Endometrium (tissue), 2 donors: ENCODE results near the gene NOSIP.

Experiments used
- FAIRE-seq: peaks from 2 replicates; lab custom pipeline; 2012; peaks lifted over from hg19 to GRCh38; lab: Jason Lieb, UNC
- donor health status: control.
- donor health status: control.

Gene NOSIP

GRCh38 chr19:49594993-49595818 is 14.8 kb upstream of the NOSIP start:
- FAIRE-seq, result no peak

GRCh38 chr19:49594157-49594992 is 14.0 kb upstream of the NOSIP start:
- no peak for FAIRE-seq

GRCh38 chr19:49593233-49594113 is 13.1 kb upstream of the NOSIP start:
- peak; percentile 33 for FAIRE-seq

DNA sequence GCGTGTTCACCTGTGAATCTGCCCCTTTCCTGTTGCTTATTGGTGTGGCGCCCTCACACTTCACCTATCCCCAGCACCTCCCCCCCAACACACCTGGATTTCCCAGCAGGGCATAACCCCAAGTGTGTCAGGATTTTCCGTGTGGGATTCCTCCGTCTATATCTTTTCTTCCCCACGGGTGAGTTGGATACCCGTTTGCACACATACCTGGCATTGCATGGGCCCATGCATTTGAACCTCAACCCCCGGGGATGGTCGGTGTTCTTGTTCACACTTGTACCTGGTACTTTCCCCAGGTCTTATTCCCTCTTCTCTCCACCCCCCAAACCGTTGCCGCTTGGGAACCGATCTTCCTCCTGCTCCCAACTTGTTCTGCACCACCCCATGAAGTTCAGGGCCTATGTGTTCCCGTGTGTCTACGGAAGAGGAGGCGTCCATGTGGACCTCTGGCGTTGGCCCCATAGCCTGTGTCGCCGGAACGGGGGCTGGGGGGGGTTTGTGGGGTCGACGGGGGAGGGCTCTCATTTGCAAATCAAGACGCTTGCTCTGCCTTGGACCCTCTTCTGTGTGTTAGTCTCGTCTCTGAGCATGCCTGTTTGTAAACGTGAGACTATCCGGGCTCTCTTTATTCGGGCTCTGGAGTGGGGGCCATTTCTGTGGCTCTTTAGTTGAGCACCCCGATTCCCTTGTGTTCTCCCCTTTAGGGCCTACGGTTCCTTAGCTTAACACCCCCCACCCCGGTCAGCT is 12.3 kb upstream of the NOSIP start:
- no peak for FAIRE-seq

GRCh38 chr19:49591731-49592485 is 11.6 kb upstream of the NOSIP start:
- no peak for FAIRE-seq

DNA sequence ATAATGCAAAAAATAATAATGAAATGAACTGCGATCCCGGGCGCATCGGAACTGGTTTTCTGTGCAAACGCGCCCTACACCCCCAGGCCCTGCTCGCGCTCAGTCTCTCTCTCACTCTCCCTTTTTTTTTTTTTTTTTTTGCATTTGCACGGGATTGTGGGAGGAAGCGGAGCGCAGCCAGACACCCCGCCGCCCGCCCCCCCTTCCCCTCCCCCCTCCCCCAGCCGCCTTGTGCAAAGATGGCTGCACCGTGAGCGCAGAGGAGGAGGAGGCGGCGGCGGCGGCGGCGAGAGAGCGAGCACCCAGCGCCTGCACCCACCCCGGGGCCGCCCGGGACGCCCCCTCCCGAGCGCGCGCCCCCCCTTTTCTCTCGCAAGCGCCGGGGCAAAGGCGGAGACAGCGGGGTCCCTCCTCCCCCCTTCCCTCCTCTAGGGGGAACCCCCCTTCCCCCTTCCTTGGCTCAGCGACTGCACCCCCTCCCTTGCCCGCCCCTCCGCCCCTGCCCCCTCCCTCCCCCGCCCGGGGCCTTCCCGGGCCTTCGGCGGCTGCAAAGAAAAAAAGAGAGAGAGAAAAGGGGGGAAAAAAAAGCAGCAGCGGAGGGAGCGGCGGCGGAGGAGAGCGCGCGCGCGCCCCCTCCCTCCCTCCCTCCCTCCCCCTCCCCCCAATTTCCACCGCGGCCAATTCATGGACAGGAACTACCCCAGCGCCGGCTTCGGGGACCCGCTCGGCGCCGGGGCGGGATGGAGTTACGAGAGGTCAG is 10.8 kb upstream of the NOSIP start, which contains the start of gene PRR12:
PRR12 (plus strand) TSS at position 212 of the 760 bp plus-strand sequence; CDS start at position 685, 473 bp downstream.
- FAIRE-seq, result no peak

- peak; percentile 74 for FAIRE-seq
Measured at GRCh38 chr19:49590071-49590970, 10.0 kb upstream of the NOSIP start.

DNA sequence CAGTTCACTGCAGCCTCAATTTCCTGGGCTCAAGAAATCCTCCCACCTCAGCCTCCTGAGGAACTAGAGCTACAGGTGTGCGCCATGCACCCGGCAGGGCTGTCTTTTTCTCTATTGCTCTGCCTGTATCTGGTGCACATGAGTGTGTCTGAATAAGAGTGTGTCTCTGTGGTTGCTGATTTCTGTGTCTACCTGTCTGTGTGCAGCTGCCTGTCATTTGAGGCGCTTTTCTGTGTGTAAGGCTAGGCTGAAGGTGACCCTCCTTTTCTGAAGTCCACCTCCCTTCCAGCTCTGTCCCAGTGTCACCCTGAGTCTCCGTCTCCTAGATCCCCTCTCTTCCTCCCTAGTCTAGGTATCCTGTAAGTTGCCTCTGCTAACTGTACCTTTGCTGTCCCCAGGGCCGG is 9.1 kb upstream of the NOSIP start:
- FAIRE-seq, result no peak

DNA sequence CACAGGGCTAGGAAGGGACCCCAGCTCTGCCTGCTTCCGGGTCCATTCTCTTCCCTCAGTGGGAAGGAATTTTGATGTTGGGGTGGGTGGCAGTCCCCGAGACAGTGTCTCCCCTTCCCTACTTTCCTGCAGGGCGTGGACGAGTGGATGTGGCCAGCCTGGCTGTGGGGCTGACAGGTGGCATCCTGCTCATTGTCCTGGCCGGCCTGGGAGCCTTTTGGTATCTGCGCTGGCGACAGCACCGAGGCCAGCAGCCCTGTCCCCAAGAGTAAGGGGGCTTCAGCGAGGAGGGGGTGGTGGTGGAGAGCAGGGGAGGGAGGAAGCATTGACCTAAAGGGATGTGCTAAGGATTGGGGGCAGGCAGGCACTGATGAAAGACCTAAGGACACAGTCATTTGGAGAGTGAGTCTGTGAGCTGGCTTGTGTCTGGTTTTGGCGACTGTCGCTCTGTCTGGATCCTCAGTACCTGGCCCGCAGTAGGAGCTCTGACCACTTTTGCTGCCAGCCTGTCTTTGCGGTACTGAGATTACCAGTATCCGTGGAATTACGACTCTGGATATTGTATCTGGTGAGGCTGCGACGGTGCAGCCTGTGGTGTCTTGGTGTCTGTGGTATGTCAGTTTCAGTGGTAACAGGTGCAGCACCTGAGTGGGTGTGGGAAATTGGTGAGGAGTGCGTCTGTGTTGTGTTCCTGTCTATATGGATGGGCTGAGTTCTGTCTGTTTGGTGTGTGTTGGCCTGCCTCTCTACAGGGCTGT is 8.2 kb upstream of the NOSIP start:
- FAIRE-seq, result no peak

DNA sequence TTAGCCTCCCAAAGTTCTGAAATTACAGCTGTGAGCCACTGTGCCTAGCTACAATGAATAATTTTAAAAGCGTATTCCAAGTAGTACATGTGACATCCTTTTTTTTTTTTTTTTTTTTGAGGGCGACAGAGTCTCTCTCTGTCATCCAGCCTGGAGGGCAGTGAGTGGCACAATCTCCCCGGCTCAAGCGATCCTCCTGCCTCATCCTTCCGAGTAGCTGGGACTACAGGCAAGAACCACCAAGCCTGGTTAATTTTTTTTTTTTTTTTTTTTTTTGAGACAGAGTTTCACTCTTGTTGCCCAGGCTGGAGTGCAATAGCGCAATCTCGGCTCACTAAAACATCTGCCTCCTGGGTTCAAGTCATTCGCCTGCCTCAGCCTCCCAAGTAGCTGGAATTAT is 6.9 kb upstream of the NOSIP start:
- no peak for FAIRE-seq

DNA sequence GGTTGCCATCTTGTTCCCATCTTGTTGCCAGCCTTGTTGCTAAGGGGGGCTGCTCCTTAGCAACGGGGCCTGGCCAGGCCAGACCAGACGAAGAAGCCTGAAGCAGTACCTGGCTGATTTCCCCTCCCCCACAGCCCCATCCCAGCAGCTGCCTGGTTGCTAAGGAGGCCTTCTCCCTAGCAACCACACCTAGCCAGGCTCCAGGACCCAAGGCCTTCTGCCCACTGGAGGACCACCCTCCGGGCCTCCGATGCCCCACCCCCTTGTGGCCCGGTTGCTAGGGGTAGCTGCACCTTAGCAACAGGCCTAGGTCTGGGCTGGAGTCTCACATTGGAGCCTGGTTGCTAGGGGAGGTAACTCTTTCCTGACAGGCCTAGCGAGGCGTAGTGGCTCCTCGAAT is 4.7 kb upstream of the NOSIP start:
- no peak for FAIRE-seq

DNA sequence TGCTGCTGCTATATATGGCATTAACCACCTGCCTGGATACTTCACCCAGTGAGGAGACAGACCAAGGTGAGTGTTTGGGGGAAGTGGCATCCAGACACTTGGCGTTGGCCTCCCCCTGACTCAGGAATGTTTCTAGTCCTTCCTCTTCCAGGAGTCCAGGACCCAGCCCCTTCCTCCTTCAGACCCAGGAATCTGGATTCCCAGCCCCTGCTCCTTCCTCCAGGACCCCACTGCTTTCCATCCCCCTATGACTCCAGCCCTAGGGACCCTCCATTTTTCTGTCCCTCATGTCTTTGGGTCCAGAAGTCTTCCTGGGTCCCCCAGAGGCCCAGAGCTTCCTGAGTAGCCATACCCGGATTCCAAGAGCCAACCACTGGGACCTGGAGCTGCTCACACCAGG is 2.9 kb upstream of the NOSIP start:
- FAIRE-seq, result no peak

DNA sequence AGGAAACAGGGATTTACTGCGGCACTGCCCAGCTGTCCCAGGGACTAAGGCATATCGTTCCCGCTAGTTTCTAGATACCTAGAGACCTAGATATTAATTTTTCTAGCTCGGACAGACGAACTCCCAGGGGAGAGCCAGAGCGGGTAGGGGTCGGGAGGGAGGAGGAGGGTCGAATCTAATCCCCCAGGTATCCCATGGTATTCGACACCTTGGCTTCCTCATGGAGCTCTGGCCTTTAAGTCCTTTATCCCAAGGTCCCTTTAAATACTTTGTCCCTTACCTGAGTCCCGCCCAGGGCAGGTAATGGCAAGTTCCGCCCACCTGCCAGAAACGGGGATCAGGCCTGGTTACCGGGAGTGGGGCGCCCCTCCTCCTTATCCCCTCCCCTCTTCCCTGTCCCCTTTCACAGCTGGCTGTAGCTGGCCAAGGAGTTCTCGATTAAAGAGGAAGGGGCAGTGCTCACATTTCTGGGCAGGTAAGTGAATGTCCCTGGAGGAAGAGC is 702 bp upstream of the NOSIP start, which contains the start of gene PRRG2:
PRRG2 (plus strand) TSS at position 310 of the 502 bp plus-strand sequence. CDS start 1,904 bp downstream, outside the sequence.
- FAIRE-seq, result no peak

GRCh38 chr19:49579947-49580263 is 451 bp downstream of the NOSIP start:
- no peak for FAIRE-seq

- FAIRE-seq, result no peak
Measured at GRCh38 chr19:49579193-49579592, 1.2 kb downstream of the NOSIP start.

GRCh38 chr19:49574206-49574755 is 6.1 kb downstream of the NOSIP start:
- FAIRE-seq, result no peak

DNA sequence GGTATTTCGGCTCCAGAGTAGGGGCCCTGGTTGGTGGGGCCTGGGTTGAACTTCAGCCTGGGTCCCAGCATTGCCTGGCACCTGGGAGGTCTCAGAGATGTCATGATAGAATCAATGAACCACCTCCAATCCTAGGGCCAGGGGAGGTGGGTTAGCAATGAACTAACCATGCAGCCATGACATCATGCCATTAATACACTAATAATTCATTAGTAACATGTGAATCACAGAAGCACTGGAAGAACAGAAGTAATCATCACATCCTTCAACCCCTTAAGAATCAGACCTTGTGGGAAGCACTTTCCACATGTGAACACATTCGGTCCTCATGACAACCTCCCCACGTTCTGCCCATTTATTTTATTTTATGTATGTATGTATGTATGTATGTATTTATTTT is 6.9 kb downstream of the NOSIP start:
- no peak for FAIRE-seq

- no peak for FAIRE-seq
Measured at GRCh38 chr19:49573009-49573408, 7.3 kb downstream of the NOSIP start.
